HCT116 (cell line): Measurements from ENCODE around the gene FTCDNL1.

Source experiments
- CTCF ChIP-seq, 3 experiments: fragments of 200-600 bp in 1 of 3; sonication (generic) in 1 of 3; IDR thresholded peaks in 2 of 3; conservative IDR thresholded peaks in 1 of 3; 2 replicates each; pipeline ENCODE4 v1.5.1; 2012 to 2017; ENCODE audit warnings: low read depth in 2 of 3, low read length in 2 of 3, antibody characterized with exemption in 1 of 3, borderline replicate concordance in 1 of 3, control low read depth in 1 of 3, mild to moderate bottlenecking in 1 of 3, mixed read lengths in 1 of 3, mixed run types in 1 of 3, moderate library complexity in 1 of 3; ENCODE audit not compliant: insufficient read depth in 1 of 3
- EZH2 ChIP-seq: fragments of 200-600 bp; sonication (generic); IDR thresholded peaks from 2 replicates; pipeline ENCODE4 v1.6.1; 2017; ENCODE audit warnings: antibody characterized with exemption, mixed run types
- POLR2A ChIP-seq: IDR thresholded peaks from 2 replicates; pipeline ENCODE4 v1.7.0; 2011; ENCODE audit warnings: borderline replicate concordance; ENCODE audit not compliant: insufficient read depth, insufficient read length; ENCODE audit errors: extremely low read depth
- RAD21 ChIP-seq: IDR thresholded peaks from 2 replicates; pipeline ENCODE4 v1.6.1; 2012; ENCODE audit warnings: low read depth, mild to moderate bottlenecking
- REST ChIP-seq: IDR thresholded peaks from 2 replicates; pipeline ENCODE4 v1.6.1; 2012; ENCODE audit warnings: low read depth
- SIN3A ChIP-seq: IDR thresholded peaks from 2 replicates; pipeline ENCODE4 v1.6.1; 2012; ENCODE audit warnings: low read depth
- TCF7L2 ChIP-seq: IDR thresholded peaks from 2 replicates; pipeline ENCODE4 v1.7.0; 2011; ENCODE audit warnings: borderline replicate concordance, inconsistent platforms; ENCODE audit not compliant: insufficient read depth, insufficient read length; ENCODE audit errors: extremely low read depth
- ZNF274 ChIP-seq: fragments of 200-500 bp; sonication (Bioruptor generic); IDR thresholded peaks from 2 replicates; pipeline ENCODE4 v1.6.1; 2014; ENCODE audit warnings: mild to moderate bottlenecking, low read depth, low read length, inconsistent platforms

- TF ChIP-seq POLR2A (no peak), CTCF (IDR thresholded peaks at IDR 0.05 in 2 of 3, conservative IDR thresholded peaks at IDR 0.05 in 1 of 3; ENCODE audit: borderline replicate concordance in 1 of 3, insufficient read depth in 1 of 3, low read depth in 2 of 3, low read length in 2 of 3) (no peak), RAD21 (no peak), EZH2 (no peak), SIN3A (no peak), REST (no peak), TCF7L2 (no peak), ZNF274 (no peak)
These were observed 110.9 kb downstream of the FTCDNL1 start for GRCh38 chr2:199740111-199740428.
